ENCODE measurements around the gene THAP9. TPM values are rescaled to one million over a fixed set of nuclear protein-coding genes. Genes with fewer than 3 reads are reported as not detected.

Gene THAP9
- polyA plus RNA-seq, 4 donors: 0.54 to 7.9 (median 2.5) TPM

Other genes with a start within 250 kb of the THAP9 start
- 10 to 100 TPM in 1 of 4 donors, 1 to 10 TPM in 2, under 1 TPM in 1; 0.45 to 73.0 (median 5.3) TPM for gene SCD5, start 101.9 kb upstream of the THAP9 start, polyA plus RNA-seq
- gene SEC31A, start 9.6 kb upstream of the THAP9 start, polyA plus RNA-seq: 100 to 1,000 TPM in 3 of 4 donors, 10 to 100 TPM in 1; 95.3 to 376 (median 164) TPM
- gene LIN54, start 110.1 kb downstream of the THAP9 start, polyA plus RNA-seq: 10 to 100 TPM in 1 of 4 donors, 1 to 10 TPM in 3; 3.0 to 11.8 (median 4.0) TPM
- gene COPS4, start 134.4 kb downstream of the THAP9 start, polyA plus RNA-seq: 10 to 100 TPM; 23.5 to 46.9 (median 31.4) TPM
- 100 to 1,000 TPM in 3 of 4 donors, 10 to 100 TPM in 1; 84.2 to 309 (median 164) TPM for gene PLAC8, start 214.0 kb downstream of the THAP9 start, polyA plus RNA-seq